ENCODE results near the gene LRRC3B.

LRRC3B gene

DNA sequence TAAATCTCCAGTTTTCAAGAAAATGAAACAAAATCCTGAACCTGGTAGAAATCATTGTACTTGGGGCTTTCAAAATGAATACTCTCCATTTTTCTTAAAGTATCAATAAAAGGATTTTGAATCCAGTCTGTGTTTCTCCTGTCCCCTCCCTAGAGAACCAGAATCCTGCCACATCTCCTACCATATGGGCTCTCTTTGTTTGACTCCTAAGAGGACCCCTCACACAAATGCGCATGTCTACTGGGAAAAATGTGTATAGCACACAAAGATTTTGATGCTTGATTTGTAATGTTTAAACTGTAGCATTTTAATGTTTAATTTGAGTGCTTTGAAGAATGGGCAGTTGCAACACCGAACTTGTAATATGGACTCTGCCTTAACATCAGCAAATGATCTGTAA is 25.9 kb downstream of the LRRC3B start:
- H3K27me3 Mint-ChIP-seq: peaks cover 4% of the 10 kb centered on the region
- no peak overlapping the region for H3K4me3 Mint-ChIP-seq
- no peak overlapping the region for H3K27ac Mint-ChIP-seq
- H3K9me3 Mint-ChIP-seq: peaks cover 8% of the 10 kb centered on the region
- no peaks in the 10 kb centered on the region for H3K36me3 Mint-ChIP-seq (ENCODE audit: low read depth)
- H3K4me1 Mint-ChIP-seq (ENCODE audit: low read depth): no peaks in the 10 kb centered on the region

DNA sequence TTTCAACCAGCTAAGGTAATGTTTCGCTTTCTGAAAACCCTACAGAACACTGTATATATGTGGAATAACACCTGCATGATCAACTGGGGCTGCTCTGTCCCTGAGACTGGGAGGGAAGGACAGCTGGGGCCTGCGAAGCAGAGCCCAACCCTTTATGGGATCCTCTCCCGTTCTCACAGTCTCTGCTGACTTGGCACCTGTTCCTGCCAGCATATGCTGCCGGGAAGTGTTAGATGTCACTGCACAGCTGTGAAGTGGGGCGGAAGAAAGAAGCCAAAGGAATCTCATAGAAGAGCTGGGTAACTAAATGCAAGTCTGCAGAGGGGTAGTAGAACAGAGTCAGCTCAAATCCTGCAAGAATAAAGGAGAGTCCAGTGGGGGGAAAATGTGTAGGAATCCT is 29.6 kb downstream of the LRRC3B start:
- no peaks in the 10 kb centered on the region for H3K4me1 Mint-ChIP-seq (ENCODE audit: low read depth)
- H3K36me3 Mint-ChIP-seq (ENCODE audit: low read depth): no peaks in the 10 kb centered on the region
- H3K27ac Mint-ChIP-seq: no peak overlapping the region
- H3K27me3 Mint-ChIP-seq: peaks cover 4% of the 10 kb centered on the region
- no peak overlapping the region for H3K4me3 Mint-ChIP-seq
- peaks cover 5% of the 10 kb centered on the region for H3K9me3 Mint-ChIP-seq

DNA sequence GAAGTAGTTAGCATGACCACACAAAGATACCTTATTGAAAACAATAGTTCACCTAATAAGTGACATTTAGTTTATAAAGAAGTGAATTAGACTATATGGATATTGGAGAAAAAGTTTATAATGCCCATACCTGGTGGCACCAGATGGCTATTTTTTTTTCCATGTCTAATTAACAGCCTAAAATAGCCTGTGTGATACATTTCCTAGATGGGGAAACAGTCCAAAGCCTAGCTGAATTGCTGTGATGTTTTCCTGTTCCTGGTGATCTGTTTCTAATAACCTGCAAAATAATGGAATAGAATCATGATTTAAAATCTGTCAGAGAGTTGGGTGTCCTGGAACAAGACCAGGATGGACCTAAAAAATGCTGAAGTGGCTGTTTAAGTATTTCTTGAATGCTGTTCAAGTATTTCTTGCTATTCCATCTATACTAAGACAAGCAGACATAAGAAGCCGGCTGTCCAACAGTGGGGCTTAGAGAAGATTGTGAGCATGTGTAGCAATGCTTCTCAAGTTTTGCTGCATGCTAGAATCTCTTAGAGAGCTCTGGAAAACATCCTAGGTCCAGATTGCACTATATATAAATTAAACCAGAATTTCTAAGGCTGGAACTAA is 31.3 kb downstream of the LRRC3B start:
- H3K27me3 Mint-ChIP-seq: peaks cover 4% of the 10 kb centered on the region
- H3K36me3 Mint-ChIP-seq (ENCODE audit: low read depth): no peaks in the 10 kb centered on the region
- no peak overlapping the region for H3K27ac Mint-ChIP-seq
- no peaks in the 10 kb centered on the region for H3K4me1 Mint-ChIP-seq (ENCODE audit: low read depth)
- H3K9me3 Mint-ChIP-seq: no peaks in the 10 kb centered on the region
- no peak overlapping the region for H3K4me3 Mint-ChIP-seq

DNA sequence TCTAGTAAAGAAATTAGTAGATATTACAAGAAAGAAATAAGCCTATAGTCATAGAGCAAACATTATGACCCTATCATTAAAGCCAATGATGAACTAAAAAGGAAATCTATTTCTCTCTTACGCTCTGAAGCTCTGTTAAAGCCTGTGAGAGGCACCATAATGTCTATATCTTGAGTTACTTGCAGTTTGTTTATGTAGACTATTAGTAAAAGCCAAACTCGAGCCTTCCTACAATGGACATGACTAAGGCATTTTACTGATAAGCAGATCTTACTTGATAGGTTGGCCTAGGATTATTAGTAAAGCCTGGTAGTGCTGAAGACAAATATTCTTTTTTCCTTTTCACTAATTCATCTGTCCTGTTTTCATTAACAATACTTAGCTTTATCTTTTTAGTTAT is 32.7 kb downstream of the LRRC3B start:
- no peaks in the 10 kb centered on the region for H3K9me3 Mint-ChIP-seq
- H3K36me3 Mint-ChIP-seq (ENCODE audit: low read depth): no peaks in the 10 kb centered on the region
- no peak overlapping the region for H3K4me3 Mint-ChIP-seq
- H3K4me1 Mint-ChIP-seq (ENCODE audit: low read depth): no peaks in the 10 kb centered on the region
- H3K27ac Mint-ChIP-seq: no peak overlapping the region
- peaks cover 4% of the 10 kb centered on the region for H3K27me3 Mint-ChIP-seq

DNA sequence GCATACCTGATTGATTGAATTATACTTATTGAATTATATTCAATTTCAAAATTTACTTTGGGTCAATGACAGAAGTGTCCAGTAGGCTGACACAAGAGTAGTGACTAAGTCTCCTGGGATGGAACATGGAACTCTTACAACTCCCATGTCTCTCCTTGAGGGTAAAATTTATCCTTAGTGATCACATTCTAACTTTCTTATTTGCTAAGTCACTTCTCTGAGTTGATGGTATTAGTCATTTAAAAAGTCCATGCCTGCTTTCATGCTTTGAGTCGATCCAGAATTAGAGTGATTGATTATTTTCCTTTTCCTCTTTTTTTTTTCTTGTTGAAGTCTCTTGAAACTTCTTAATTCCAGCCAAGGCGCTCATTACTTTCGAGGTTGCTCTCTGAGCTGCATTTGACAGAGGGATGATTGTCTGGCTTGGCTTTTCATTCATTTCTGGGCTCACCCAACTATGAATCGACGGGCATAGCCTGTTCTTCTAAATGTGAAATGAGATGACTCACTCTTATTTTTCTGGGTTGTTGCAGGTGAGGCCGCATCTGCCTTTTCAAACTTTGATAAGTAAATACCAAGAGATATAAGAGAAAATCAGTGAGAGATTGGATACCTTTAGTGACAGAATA is 34.9 kb downstream of the LRRC3B start:
- Mint-ChIP-seq H3K9me3 (peaks cover 4% of the 10 kb centered on the region), H3K27ac (no peak overlapping the region), H3K27me3 (no peaks in the 10 kb centered on the region), H3K36me3 (ENCODE audit: low read depth) (no peaks in the 10 kb centered on the region), H3K4me3 (no peak overlapping the region), H3K4me1 (ENCODE audit: low read depth) (no peaks in the 10 kb centered on the region)

DNA sequence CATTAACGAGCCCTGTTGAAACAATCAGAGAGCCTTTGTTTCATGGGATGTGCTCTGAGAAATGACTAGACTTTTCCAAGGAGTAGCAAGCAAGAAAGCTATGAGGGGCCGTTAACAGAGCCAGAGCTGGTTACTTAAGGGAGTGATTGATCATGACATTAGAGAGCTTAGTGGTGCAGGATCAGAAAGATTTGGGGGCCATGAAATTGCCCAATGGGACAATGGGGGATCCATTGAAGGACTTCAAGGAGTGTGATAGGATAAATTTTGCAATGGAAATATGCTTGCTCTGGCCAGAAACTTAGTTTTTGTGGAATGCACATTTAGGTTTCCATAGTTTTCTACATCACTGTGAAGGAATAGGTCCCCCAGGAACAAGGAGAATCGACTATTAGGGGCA is 45.6 kb downstream of the LRRC3B start:
- Mint-ChIP-seq H3K27me3 (no peaks in the 10 kb centered on the region), H3K27ac (no peak overlapping the region), H3K36me3 (ENCODE audit: low read depth) (no peaks in the 10 kb centered on the region)

DNA sequence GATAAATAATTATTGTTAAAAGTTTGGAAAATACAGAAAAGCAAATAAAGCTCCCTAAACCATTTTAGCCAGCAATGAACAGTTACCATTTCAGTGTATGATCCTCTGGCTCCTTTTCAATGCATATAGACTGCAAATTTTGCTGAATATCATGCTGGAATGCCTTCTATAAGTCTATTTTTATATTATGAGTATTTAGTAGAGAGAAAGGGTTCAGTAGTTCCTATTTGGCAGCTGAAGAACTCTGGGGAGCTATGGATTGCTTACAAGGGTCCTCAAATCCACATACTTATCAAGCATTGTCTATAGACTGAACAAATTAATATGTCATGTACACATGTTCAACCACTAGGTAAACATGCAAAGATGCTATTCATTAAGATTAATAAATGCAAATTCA is 46.1 kb downstream of the LRRC3B start:
- Mint-ChIP-seq H3K9me3 (peaks cover 10% of the 10 kb centered on the region), H3K36me3 (ENCODE audit: low read depth) (no peaks in the 10 kb centered on the region), H3K27ac (no peak overlapping the region), H3K27me3 (no peaks in the 10 kb centered on the region), H3K4me1 (ENCODE audit: low read depth) (no peaks in the 10 kb centered on the region), H3K4me3 (no peak overlapping the region)

More for the DNA sequence above, 45.6 kb downstream of the LRRC3B start:
- peaks cover 10% of the 10 kb centered on the region for H3K9me3 Mint-ChIP-seq
- no peaks in the 10 kb centered on the region for H3K4me1 Mint-ChIP-seq (ENCODE audit: low read depth)
- no peak overlapping the region for H3K4me3 Mint-ChIP-seq

DNA sequence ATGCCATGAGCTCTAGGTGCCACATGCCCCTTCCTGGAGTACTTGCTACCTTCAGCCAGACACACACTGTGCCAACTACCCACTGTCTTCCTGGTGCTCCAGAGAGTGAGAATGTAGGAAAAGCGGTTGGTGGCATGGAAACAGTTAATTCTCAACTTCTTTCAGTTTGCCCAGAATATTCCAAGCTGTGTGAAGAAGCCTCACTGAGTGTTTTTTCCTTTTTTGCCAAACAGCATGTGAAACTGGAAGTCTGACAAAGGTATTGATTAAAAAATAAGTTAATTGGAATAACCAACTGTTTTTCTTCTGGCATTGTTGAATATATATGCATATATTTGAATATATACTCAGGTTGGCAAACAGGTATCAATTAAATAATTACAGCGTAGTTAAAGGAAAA is 52.8 kb downstream of the LRRC3B start:
- no peaks in the 10 kb centered on the region for H3K4me1 Mint-ChIP-seq (ENCODE audit: low read depth)
- no peaks in the 10 kb centered on the region for H3K27me3 Mint-ChIP-seq
- no peaks in the 10 kb centered on the region for H3K36me3 Mint-ChIP-seq (ENCODE audit: low read depth)
- no peak overlapping the region for H3K4me3 Mint-ChIP-seq
- no peak overlapping the region for H3K27ac Mint-ChIP-seq
- no peaks in the 10 kb centered on the region for H3K9me3 Mint-ChIP-seq

DNA sequence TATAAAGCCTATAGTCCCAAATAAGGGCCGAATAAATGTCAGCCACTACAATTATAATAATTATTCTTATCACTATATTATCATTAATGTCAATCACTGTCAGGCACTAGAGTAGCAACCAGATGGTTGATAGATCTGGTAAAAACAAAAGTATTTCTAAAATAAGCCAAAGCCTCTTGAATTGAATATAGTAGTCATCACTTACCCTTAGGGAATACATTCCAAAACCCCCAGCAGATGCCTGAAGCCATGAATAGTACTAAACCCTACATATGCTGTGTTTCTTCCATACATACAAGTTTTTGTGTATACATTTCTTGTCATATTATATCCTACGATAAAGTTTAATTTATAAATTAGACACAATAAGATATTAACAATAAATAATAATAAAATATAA is 59.1 kb downstream of the LRRC3B start:
- Mint-ChIP-seq H3K27ac (no peak overlapping the region), H3K4me1 (ENCODE audit: low read depth) (no peaks in the 10 kb centered on the region), H3K27me3 (no peaks in the 10 kb centered on the region), H3K9me3 (peaks cover 4% of the 10 kb centered on the region), H3K4me3 (no peak overlapping the region), H3K36me3 (ENCODE audit: low read depth) (no peaks in the 10 kb centered on the region)

DNA sequence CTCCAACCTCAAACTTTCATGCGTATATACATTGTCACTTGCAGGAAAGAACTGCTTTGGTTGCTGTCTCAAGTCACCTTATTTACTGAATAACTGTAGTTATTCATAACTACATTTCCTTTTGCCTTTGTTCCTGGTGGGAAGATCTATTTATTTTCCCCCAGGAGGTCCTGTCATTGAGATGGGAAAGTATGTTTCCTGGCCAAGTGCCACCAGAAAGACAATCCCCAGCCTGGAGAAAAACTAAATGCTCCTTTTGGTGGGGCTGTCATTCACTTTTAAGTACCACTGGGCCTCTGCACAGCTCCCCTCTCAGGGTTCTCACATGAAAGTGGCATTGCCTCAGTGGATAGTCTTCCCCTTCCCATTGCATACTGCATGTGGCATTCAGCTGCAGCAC is 59.8 kb downstream of the LRRC3B start:
- no peak overlapping the region for H3K4me3 Mint-ChIP-seq
- no peak overlapping the region for H3K27ac Mint-ChIP-seq
- H3K27me3 Mint-ChIP-seq: no peaks in the 10 kb centered on the region
- H3K9me3 Mint-ChIP-seq: peaks cover 4% of the 10 kb centered on the region
- no peaks in the 10 kb centered on the region for H3K36me3 Mint-ChIP-seq (ENCODE audit: low read depth)
- no peaks in the 10 kb centered on the region for H3K4me1 Mint-ChIP-seq (ENCODE audit: low read depth)

DNA sequence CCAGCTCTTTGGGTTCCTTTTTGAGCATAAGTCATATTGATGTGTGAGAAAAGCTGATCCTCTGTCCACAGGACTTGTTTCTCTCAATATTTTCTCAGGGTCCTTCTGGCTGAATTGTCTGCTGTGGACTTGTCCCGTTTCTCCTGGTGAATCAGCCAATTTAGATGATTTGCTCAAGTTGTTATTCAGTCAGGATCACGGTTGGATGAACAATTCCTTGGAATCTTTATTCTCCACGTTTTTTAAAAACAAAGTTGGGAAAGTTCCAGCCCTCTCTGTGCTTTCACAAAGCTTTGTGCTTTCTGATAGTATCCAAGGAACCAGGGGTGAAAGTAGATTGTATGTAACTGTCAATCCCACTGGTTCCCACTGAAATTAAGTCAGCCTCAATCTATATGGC is 61.3 kb downstream of the LRRC3B start:
- H3K27ac Mint-ChIP-seq: no peak overlapping the region
- H3K36me3 Mint-ChIP-seq (ENCODE audit: low read depth): no peaks in the 10 kb centered on the region
- no peak overlapping the region for H3K4me3 Mint-ChIP-seq
- no peaks in the 10 kb centered on the region for H3K27me3 Mint-ChIP-seq
- H3K9me3 Mint-ChIP-seq: peaks cover 4% of the 10 kb centered on the region
- H3K4me1 Mint-ChIP-seq (ENCODE audit: low read depth): no peaks in the 10 kb centered on the region

DNA sequence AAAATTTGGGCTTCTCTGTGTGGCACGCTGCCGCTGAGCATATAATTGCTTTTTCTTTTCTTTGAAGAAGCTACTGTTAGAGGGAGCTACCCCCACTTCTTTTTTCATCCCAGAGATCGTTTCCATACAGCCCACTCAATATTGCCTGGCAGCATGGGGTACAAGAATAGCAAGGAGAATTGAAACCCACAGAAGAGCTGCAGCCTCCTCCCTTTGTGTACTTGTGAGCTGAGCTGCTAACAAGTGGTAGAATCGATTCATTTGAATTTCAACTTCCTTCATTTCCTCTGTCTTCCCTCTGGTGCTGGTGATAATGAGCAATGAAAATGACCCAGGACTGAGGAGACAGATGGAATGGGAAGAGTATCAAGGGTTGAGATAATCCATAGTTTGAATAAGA is 64.9 kb downstream of the LRRC3B start:
- Mint-ChIP-seq H3K27me3 (no peaks in the 10 kb centered on the region), H3K36me3 (ENCODE audit: low read depth) (no peaks in the 10 kb centered on the region), H3K4me1 (ENCODE audit: low read depth) (no peaks in the 10 kb centered on the region), H3K4me3 (no peak overlapping the region), H3K27ac (no peak overlapping the region), H3K9me3 (peaks cover 4% of the 10 kb centered on the region)

DNA sequence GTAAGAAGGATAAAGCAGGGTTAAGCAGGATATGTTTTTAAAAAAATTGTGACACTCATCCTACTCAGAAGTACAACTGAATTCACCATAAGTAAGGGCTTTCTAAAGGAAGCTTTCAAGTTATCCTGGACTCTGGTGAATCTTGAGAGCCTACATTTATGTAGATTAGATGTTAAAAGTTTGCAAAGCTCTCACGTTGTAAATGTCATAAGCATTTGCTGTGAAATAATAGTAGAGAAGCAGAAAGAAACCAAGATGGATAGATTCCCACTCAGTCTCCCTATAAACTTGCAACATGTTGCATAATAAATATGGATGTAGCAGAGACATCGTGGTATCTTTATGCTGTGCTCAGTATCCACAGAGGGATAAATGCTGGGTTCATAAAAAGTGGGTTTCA is 77.0 kb downstream of the LRRC3B start:
- no peak overlapping the region for H3K4me3 Mint-ChIP-seq
- H3K36me3 Mint-ChIP-seq (ENCODE audit: low read depth): no peaks in the 10 kb centered on the region
- H3K27ac Mint-ChIP-seq: no peak overlapping the region
- no peaks in the 10 kb centered on the region for H3K4me1 Mint-ChIP-seq (ENCODE audit: low read depth)
- peaks cover 13% of the 10 kb centered on the region for H3K9me3 Mint-ChIP-seq
- no peaks in the 10 kb centered on the region for H3K27me3 Mint-ChIP-seq

DNA sequence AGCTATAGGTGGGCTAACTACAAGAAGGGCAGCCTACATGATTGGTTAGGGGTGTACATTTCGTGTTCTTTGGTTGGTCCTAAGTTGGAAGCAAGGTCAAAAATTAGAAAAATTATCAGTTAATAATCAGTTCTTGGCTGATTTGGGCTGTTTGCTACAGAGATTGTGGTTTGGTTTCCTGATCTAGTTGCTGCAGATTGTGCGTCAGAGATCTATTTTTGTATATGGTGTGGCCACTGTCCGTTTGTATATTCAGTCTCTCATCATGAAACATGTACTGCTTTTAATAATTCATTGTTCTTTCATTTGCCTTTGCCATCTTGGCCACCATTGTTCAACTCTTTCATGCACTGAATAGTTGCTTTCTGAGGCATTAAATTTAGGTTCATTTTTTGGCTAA is 80.9 kb downstream of the LRRC3B start:
- no peaks in the 10 kb centered on the region for H3K27me3 Mint-ChIP-seq
- H3K36me3 Mint-ChIP-seq (ENCODE audit: low read depth): no peaks in the 10 kb centered on the region
- H3K4me3 Mint-ChIP-seq: no peak overlapping the region
- no peak overlapping the region for H3K27ac Mint-ChIP-seq
- H3K9me3 Mint-ChIP-seq: peaks cover 6% of the 10 kb centered on the region
- no peaks in the 10 kb centered on the region for H3K4me1 Mint-ChIP-seq (ENCODE audit: low read depth)

DNA sequence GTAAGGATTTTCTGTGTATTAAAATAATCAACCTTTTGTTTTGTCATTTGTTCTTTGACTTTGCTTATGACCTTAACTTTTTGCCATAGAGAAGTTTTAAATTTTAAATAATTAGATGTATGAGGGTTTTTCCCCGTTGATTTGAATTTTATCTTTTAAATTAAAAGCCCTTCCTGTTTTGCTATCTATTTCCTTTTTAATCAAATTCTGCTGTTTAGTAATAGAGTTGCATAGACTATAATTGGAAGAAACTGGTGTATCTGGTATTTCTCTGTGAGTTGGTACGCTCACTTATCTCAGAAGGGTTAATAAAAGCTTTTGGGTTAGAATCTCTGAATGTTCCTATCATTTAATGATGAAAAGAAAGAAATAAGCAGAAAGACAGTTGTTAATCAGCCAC is 82.2 kb downstream of the LRRC3B start:
- Mint-ChIP-seq H3K4me1 (ENCODE audit: low read depth) (no peaks in the 10 kb centered on the region), H3K4me3 (no peak overlapping the region), H3K27me3 (no peaks in the 10 kb centered on the region), H3K27ac (no peak overlapping the region), H3K36me3 (ENCODE audit: low read depth) (no peaks in the 10 kb centered on the region), H3K9me3 (peaks cover 6% of the 10 kb centered on the region)

DNA sequence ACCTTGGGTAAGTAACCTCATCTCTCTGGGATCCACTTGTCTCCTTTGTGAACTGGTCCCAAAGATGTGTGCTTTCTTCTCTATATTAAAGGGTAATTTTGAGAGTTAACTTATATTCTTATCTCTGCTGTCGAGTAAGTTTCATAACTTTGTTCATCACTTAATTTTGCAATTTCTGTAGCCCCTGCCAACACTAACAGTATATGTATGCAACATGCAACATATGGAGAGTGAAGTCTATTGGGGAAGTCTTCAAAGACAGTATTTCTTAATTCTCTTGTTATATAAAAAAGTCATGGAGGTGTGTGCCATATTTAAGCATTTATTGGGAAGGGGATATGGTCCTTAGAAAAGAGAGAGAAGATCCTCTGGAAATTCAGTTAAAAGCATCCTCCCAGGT is 85.9 kb downstream of the LRRC3B start:
- Mint-ChIP-seq H3K27ac (no peak overlapping the region), H3K4me3 (no peak overlapping the region)

More for the DNA sequence above, 85.9 kb downstream of the LRRC3B start:
- H3K4me1 Mint-ChIP-seq (ENCODE audit: low read depth): no peaks in the 10 kb centered on the region
- no peaks in the 10 kb centered on the region for H3K36me3 Mint-ChIP-seq (ENCODE audit: low read depth)
- H3K27me3 Mint-ChIP-seq: no peaks in the 10 kb centered on the region
- H3K9me3 Mint-ChIP-seq: no peaks in the 10 kb centered on the region
